ENCODE results near the gene BACH2. TPM values are rescaled to one million over a fixed set of nuclear protein-coding genes. Genes with fewer than 3 reads are reported as not detected.

The BACH2 gene
- polyA plus RNA-seq, 1 donor (not counting 4 experiments of a cell fraction or from before 2014, with no cell fraction given): 0.50 TPM

DNA sequence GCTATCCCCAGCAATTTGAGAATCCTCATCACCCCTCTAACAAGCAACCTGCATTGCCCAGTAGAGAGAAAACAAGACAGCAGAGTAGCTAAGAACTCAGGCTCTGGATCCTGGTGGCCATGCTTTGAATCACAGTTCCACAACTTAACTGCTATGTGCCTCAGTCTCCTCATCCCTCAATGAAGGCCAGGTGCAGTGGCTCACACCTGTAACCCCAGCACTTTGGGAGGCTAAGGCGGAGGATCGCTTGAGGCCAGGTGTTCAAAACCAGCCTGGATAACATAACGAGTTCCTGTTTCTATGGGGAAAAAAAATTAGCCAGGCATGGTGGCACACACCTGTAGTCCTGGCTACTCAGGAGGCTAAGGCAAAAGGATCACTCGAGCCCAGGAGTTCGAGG lies 23.7 kb downstream of the BACH2 start:
- FAIRE-seq (no peak), DNase-seq (ENCODE audit: low read depth, low spot score) (no peak)
- Histone ChIP-seq H3K79me2 (ENCODE audit: control insufficient read depth, insufficient read depth, low read length) (no peaks in the 10 kb centered on the region), H3K9me3 (ENCODE audit: control insufficient read depth, low read depth, low read length) (no peaks in the 10 kb centered on the region), H3K9me1 (ENCODE audit: control insufficient read depth, extremely low read depth, insufficient read depth, low read length) (no peaks in the 10 kb centered on the region), H4K20me1 (ENCODE audit: control insufficient read depth, extremely low read depth, insufficient read depth, low read length) (no peaks in the 10 kb centered on the region), H3K27ac (ENCODE audit: control insufficient read depth, insufficient read depth, low read length) (no peak overlapping the region), H2AFZ (ENCODE audit: control insufficient read depth, low read length) (no peak overlapping the region), H3K4me3 (ENCODE audit: control insufficient read depth in 2 of 3, extremely low read depth in 1 of 3, insufficient read depth in 2 of 3, low read depth in 1 of 3, low read length in 3 of 3) (no peak overlapping the region), H3K27me3 (ENCODE audit: control insufficient read depth, extremely low read depth, insufficient read depth, low read length) (no peaks in the 10 kb centered on the region), H3K9ac (ENCODE audit: control insufficient read depth, extremely low read depth, insufficient read depth, low read length) (no peak overlapping the region), H3K4me2 (ENCODE audit: control insufficient read depth, extremely low read depth, insufficient read depth, low read depth, low read length) (no peak overlapping the region), H3K4me1 (ENCODE audit: control insufficient read depth, extremely low read depth, insufficient read depth, low read length) (no peaks in the 10 kb centered on the region), H3K36me3 (ENCODE audit: control insufficient read depth in 2 of 2, extremely low read depth in 1 of 2, insufficient read depth in 2 of 2, low read length in 2 of 2) (no peaks in the 10 kb centered on the region)
- TF ChIP-seq EZH2 (IDR thresholded peaks at IDR 0.05; ENCODE audit: low read length): no peak
- TF ChIP-seq, protein P1, sequence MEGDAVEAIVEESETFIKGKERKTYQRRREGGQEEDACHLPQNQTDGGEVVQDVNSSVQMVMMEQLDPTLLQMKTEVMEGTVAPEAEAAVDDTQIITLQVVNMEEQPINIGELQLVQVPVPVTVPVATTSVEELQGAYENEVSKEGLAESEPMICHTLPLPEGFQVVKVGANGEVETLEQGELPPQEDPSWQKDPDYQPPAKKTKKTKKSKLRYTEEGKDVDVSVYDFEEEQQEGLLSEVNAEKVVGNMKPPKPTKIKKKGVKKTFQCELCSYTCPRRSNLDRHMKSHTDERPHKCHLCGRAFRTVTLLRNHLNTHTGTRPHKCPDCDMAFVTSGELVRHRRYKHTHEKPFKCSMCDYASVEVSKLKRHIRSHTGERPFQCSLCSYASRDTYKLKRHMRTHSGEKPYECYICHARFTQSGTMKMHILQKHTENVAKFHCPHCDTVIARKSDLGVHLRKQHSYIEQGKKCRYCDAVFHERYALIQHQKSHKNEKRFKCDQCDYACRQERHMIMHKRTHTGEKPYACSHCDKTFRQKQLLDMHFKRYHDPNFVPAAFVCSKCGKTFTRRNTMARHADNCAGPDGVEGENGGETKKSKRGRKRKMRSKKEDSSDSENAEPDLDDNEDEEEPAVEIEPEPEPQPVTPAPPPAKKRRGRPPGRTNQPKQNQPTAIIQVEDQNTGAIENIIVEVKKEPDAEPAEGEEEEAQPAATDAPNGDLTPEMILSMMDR (optimal IDR thresholded peaks at IDR 0.05 in 1 of 3, IDR thresholded peaks at IDR 0.05 in 1 of 3, conservative IDR thresholded peaks at IDR 0.05 in 1 of 3; ENCODE audit: extremely low read depth in 1 of 3, insufficient read depth in 2 of 3, low read length in 3 of 3): no peak
- dilution Hi-C loops (cut with MboI; ENCODE audit: extremely low pct_ligation_motif_present, low sequenced_read_pairs): no loop called here

DNA sequence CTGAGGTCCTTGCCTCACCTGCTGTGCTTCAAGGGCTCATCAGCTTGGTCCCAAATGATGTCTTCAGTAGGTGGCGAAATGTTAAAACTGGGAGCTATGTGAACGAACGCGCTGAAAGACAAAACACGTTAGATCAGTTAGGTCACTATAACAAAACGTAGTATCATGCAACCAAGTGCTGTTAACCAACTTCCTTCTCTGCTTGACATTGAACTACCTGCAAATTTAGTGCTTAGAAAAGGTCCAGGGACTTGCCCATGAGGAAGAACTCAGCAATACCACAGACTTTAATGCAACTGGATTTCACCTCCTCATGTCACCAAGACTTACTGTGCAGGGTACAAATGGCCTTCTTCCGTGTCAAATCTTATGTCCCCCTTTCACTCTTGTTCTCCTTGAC lies 24.8 kb downstream of the BACH2 start:
- Histone ChIP-seq H3K9me1 (ENCODE audit: control insufficient read depth, extremely low read depth, insufficient read depth, low read length) (no peaks in the 10 kb centered on the region), H4K20me1 (ENCODE audit: control insufficient read depth, extremely low read depth, insufficient read depth, low read length) (no peaks in the 10 kb centered on the region), H2AFZ (ENCODE audit: control insufficient read depth, low read length) (no peak overlapping the region), H3K36me3 (ENCODE audit: control insufficient read depth in 2 of 2, extremely low read depth in 1 of 2, insufficient read depth in 2 of 2, low read length in 2 of 2) (no peaks in the 10 kb centered on the region), H3K4me1 (ENCODE audit: control insufficient read depth, extremely low read depth, insufficient read depth, low read length) (no peaks in the 10 kb centered on the region), H3K4me3 (ENCODE audit: control insufficient read depth in 2 of 3, extremely low read depth in 1 of 3, insufficient read depth in 2 of 3, low read depth in 1 of 3, low read length in 3 of 3) (no peak overlapping the region), H3K27me3 (ENCODE audit: control insufficient read depth, extremely low read depth, insufficient read depth, low read length) (no peaks in the 10 kb centered on the region), H3K4me2 (ENCODE audit: control insufficient read depth, extremely low read depth, insufficient read depth, low read depth, low read length) (no peak overlapping the region), H3K9me3 (ENCODE audit: control insufficient read depth, low read depth, low read length) (no peaks in the 10 kb centered on the region), H3K9ac (ENCODE audit: control insufficient read depth, extremely low read depth, insufficient read depth, low read length) (no peak overlapping the region), H3K27ac (ENCODE audit: control insufficient read depth, insufficient read depth, low read length) (no peak overlapping the region), H3K79me2 (ENCODE audit: control insufficient read depth, insufficient read depth, low read length) (no peaks in the 10 kb centered on the region)
- TF ChIP-seq, protein P1 (optimal IDR thresholded peaks at IDR 0.05 in 1 of 3, IDR thresholded peaks at IDR 0.05 in 1 of 3, conservative IDR thresholded peaks at IDR 0.05 in 1 of 3; ENCODE audit: extremely low read depth in 1 of 3, insufficient read depth in 2 of 3, low read length in 3 of 3): no peak
- TF ChIP-seq EZH2 (IDR thresholded peaks at IDR 0.05; ENCODE audit: low read length): no peak
- dilution Hi-C loops (cut with MboI; ENCODE audit: extremely low pct_ligation_motif_present, low sequenced_read_pairs): no loop called here
- FAIRE-seq (peak; percentile 9), DNase-seq (ENCODE audit: low read depth, low spot score) (no peak)

All from keratinocyte (primary cell).